HCT116 (cell line): Measurements from ENCODE around the gene IL11.

Experiments used
- CBX3 ChIP-seq: IDR thresholded peaks from 2 replicates; pipeline ENCODE4 v1.6.1; 2012; ENCODE audit warnings: low read depth
- EGR1 ChIP-seq: IDR thresholded peaks from 2 replicates; pipeline ENCODE4 v1.6.1; 2012; ENCODE audit warnings: low read depth
- EZH2 ChIP-seq: fragments of 200-600 bp; sonication (generic); IDR thresholded peaks from 2 replicates; pipeline ENCODE4 v1.6.1; 2017; ENCODE audit warnings: antibody characterized with exemption, mixed run types
- EZH2phosphoT487 ChIP-seq: fragments of 200-600 bp; IDR thresholded peaks from 2 replicates; pipeline ENCODE4 v1.6.1; 2018; ENCODE audit warnings: antibody characterized with exemption, borderline replicate concordance
- POLR2A ChIP-seq: IDR thresholded peaks from 2 replicates; pipeline ENCODE4 v1.7.0; 2011; ENCODE audit warnings: borderline replicate concordance; ENCODE audit not compliant: insufficient read depth, insufficient read length; ENCODE audit errors: extremely low read depth
- POLR2AphosphoS5 ChIP-seq: IDR thresholded peaks from 2 replicates; pipeline ENCODE4 v1.6.1; 2011; ENCODE audit warnings: mild to moderate bottlenecking, low read depth, low read length, moderate library complexity
- RAD21 ChIP-seq: IDR thresholded peaks from 2 replicates; pipeline ENCODE4 v1.6.1; 2012; ENCODE audit warnings: low read depth, mild to moderate bottlenecking
- SP1 ChIP-seq: IDR thresholded peaks from 2 replicates; pipeline ENCODE4 v1.6.1; 2012; ENCODE audit warnings: low read depth
- YY1 ChIP-seq: IDR thresholded peaks from 2 replicates; pipeline ENCODE4 v1.6.1; 2011; ENCODE audit warnings: low read length, low read depth, moderate library complexity, mild to moderate bottlenecking; ENCODE audit not compliant: insufficient replicate concordance; ENCODE audit errors: extremely low read depth
- ZFX ChIP-seq: fragments of 450-650 bp; IDR thresholded peaks from 2 replicates; pipeline ENCODE4 v1.6.1; 2017
- TF ChIP-seq, protein P1 (sequence below), 3 experiments: fragments of 200-600 bp in 1 of 3; sonication (generic) in 1 of 3; IDR thresholded peaks in 2 of 3; conservative IDR thresholded peaks in 1 of 3; 2 replicates each; pipeline ENCODE4 v1.5.1; 2012 to 2017; ENCODE audit warnings: low read depth in 2 of 3, low read length in 2 of 3, antibody characterized with exemption in 1 of 3, borderline replicate concordance in 1 of 3, control low read depth in 1 of 3, mild to moderate bottlenecking in 1 of 3, mixed read lengths in 1 of 3, mixed run types in 1 of 3, moderate library complexity in 1 of 3; ENCODE audit not compliant: insufficient read depth in 1 of 3
- TF ChIP-seq, protein P2 (sequence below): IDR thresholded peaks from 2 replicates; pipeline ENCODE4 v1.6.1; 2012

DNA sequence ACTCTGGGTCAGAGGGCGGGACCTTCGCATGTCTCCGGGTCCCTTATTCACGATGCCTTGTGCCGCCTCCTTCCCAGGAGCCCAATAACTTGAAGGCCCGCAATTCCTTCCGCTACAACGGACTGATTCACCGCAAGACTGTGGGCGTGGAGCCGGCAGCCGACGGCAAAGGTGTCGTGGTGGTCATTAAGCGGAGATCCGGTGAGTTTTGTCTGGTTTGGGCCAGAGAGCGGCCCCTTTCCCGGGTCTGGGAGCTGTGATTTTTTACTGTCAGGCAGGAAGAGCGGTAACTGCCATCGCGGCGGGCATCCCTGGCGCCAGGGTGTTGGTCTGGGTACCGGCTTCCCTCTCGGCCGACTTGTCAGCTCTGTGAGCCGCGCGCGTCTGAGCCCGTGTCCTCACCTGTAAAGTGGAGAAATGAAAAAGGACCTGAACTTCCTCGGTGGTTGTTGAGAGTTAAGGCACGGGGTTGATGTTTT, 16.3 kb upstream of the IL11 start:
- TF ChIP-seq, protein P1, sequence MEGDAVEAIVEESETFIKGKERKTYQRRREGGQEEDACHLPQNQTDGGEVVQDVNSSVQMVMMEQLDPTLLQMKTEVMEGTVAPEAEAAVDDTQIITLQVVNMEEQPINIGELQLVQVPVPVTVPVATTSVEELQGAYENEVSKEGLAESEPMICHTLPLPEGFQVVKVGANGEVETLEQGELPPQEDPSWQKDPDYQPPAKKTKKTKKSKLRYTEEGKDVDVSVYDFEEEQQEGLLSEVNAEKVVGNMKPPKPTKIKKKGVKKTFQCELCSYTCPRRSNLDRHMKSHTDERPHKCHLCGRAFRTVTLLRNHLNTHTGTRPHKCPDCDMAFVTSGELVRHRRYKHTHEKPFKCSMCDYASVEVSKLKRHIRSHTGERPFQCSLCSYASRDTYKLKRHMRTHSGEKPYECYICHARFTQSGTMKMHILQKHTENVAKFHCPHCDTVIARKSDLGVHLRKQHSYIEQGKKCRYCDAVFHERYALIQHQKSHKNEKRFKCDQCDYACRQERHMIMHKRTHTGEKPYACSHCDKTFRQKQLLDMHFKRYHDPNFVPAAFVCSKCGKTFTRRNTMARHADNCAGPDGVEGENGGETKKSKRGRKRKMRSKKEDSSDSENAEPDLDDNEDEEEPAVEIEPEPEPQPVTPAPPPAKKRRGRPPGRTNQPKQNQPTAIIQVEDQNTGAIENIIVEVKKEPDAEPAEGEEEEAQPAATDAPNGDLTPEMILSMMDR (IDR thresholded peaks at IDR 0.05 in 2 of 3, conservative IDR thresholded peaks at IDR 0.05 in 1 of 3; ENCODE audit: borderline replicate concordance in 1 of 3, insufficient read depth in 1 of 3, low read depth in 2 of 3, low read length in 2 of 3), result no peak
- TF ChIP-seq YY1 (no peak), POLR2AphosphoS5 (no peak), ZFX (no peak), CBX3 (no peak), POLR2A (no peak), EGR1 (no peak), SP1 (no peak), EZH2phosphoT487 (no peak), RAD21 (no peak), EZH2 (no peak)
- TF ChIP-seq, protein P2, sequence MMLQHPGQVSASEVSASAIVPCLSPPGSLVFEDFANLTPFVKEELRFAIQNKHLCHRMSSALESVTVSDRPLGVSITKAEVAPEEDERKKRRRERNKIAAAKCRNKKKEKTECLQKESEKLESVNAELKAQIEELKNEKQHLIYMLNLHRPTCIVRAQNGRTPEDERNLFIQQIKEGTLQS, result no peak
